ENCODE data around the gene OR5K2. TPM values are rescaled to one million over a fixed set of nuclear protein-coding genes. Genes with fewer than 3 reads are reported as not detected.

Gene OR5K2
- total RNA-seq, 1 donor from 2014 or later: not detected

DNA sequence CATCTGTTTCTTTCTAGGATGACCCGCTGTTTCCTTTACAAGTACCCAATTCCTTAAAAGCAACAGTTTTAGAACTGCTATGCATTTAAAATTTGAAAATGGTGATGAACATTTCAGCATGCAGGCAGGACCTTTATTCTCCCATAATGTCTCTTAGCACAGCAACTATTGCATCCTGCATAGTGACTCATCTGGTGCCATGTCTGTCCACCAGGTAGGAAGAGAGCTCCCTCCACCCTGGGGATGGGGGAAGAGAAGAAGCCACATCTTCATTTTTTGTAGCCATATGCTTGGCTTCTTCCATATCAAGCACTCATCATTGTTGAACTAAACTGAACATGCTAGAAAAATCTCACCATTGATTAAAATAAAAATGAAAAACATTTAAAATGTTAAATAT, 44.2 kb downstream of the OR5K2 start:
- DNase-seq (no peak), ATAC-seq (ENCODE audit: low read depth) (no peak)
- no peak overlapping the region for H3K27ac Mint-ChIP-seq
- CTCF ChIA-PET: interaction anchor here (0.6 kb wide), 1 partner anchor 30 kb away, joined by 4 read pairs; no protein-coding TSS in a partner anchor
- no peak overlapping the region for H3K4me3 Mint-ChIP-seq
- no peaks in the 10 kb centered on the region for H3K36me3 Mint-ChIP-seq (ENCODE audit: low read depth)
- intact Hi-C loops (cut with micrococcal nuclease): no loop called here
- TF ChIP-seq CTCF (IDR thresholded peaks at IDR 0.05): no peak
- H3K9me3 Mint-ChIP-seq: no peaks in the 10 kb centered on the region
- POLR2A ChIA-PET: interaction anchor here (1.7 to 2.1 kb wide), 3 partner anchors 15 to 21 kb away, joined by 5 to 9 read pairs (median 5); partner anchors contain the start of gene CLDND1
- peaks cover 24% of the 10 kb centered on the region for H3K4me1 Mint-ChIP-seq
- peaks cover 2% of the 10 kb centered on the region for H3K27me3 Mint-ChIP-seq

- ChIA-PET POLR2A (interaction anchor here (1.4 to 2.1 kb wide), 2 partner anchors 14 to 20 kb away, joined by 3 to 9 read pairs; no protein-coding TSS in a partner anchor), CTCF (interaction anchor here (1.1 kb wide), 1 partner anchor 54 kb away, joined by 3 read pairs; no protein-coding TSS in a partner anchor)
- no peaks in the 10 kb centered on the region for H3K36me3 Mint-ChIP-seq (ENCODE audit: low read depth)
- H3K27me3 Mint-ChIP-seq: peaks cover 2% of the 10 kb centered on the region
- DNase-seq: no peak
- H3K4me3 Mint-ChIP-seq: no peak overlapping the region
- H3K9me3 Mint-ChIP-seq: no peaks in the 10 kb centered on the region
- no peak for TF ChIP-seq CTCF (IDR thresholded peaks at IDR 0.05)
- ATAC-seq (ENCODE audit: low read depth): no peak
- H3K4me1 Mint-ChIP-seq: peaks cover 21% of the 10 kb centered on the region
- intact Hi-C loops (cut with micrococcal nuclease): no loop called here
- no peak overlapping the region for H3K27ac Mint-ChIP-seq
Measured at GRCh38 chr3:98542623-98543022, 45.1 kb downstream of the OR5K2 start.

GRCh38 chr3:98545940-98546339, 48.5 kb downstream of the OR5K2 start:
- ATAC-seq (ENCODE audit: low read depth): peak; percentile 14
- no peak overlapping the region for H3K4me3 Mint-ChIP-seq
- no peak for TF ChIP-seq CTCF (IDR thresholded peaks at IDR 0.05)
- H3K9me3 Mint-ChIP-seq: no peaks in the 10 kb centered on the region
- ChIA-PET CTCF (no interaction called here), POLR2A (interaction anchor here (0.9 kb wide), 1 partner anchor 9 kb away, joined by 3 read pairs; no protein-coding TSS in a partner anchor)
- intact Hi-C loops (cut with micrococcal nuclease): no loop called here
- H3K4me1 Mint-ChIP-seq: peaks cover 9% of the 10 kb centered on the region
- no peak overlapping the region for H3K27ac Mint-ChIP-seq
- peaks cover 4% of the 10 kb centered on the region for H3K27me3 Mint-ChIP-seq
- DNase-seq: no peak
- H3K36me3 Mint-ChIP-seq (ENCODE audit: low read depth): no peaks in the 10 kb centered on the region

Other genes with a start within 250 kb of the OR5K2 start
- not detected in 2 replicates for gene OR5H6, start 233.4 kb upstream of the OR5K2 start, total RNA-seq
- not detected in 2 replicates for gene OR5H2, start 215.2 kb upstream of the OR5K2 start, total RNA-seq
- gene OR5K4, start 143.8 kb upstream of the OR5K2 start, total RNA-seq: not detected in 2 replicates
- not detected in 2 replicates for gene OR5K3, start 107.0 kb upstream of the OR5K2 start, total RNA-seq
- not detected in 2 replicates for gene OR5K1, start 34.5 kb upstream of the OR5K2 start, total RNA-seq
- 133 and 140 TPM in 2 replicates for gene CLDND1, start 25.2 kb downstream of the OR5K2 start, total RNA-seq
- 3.7 and 4.5 TPM in 2 replicates for gene GPR15, start 34.3 kb downstream of the OR5K2 start, total RNA-seq
- gene CPOX, start 95.9 kb downstream of the OR5K2 start, total RNA-seq: 17.3 and 17.5 TPM in 2 replicates